Left ventricle myocardium inferior (tissue), 1 donor: ENCODE data around the gene SASH1. TPM values are rescaled to one million over a fixed set of nuclear protein-coding genes. Genes with fewer than 3 reads are reported as not detected.

Source experiments
- DNase-seq: peaks from one replicate; pipeline ENCODE4 v3.0.0-alpha.2; 2020
- H3K27ac ChIP-seq: fragments of 200-600 bp; replicated peaks from 2 replicates; pipeline ENCODE4 v1.8.0; 2021
- H3K27me3 ChIP-seq: fragments of 200-600 bp; 2 replicates; pipeline ENCODE4 v1.8.0; 2021; ENCODE audit warnings: low read depth
- H3K36me3 ChIP-seq: fragments of 200-600 bp; 2 replicates; pipeline ENCODE4 v1.8.0; 2021
- H3K4me1 ChIP-seq: fragments of 200-600 bp; 2 replicates; pipeline ENCODE4 v1.8.0; 2021
- H3K4me3 ChIP-seq: fragments of 200-600 bp; 2 replicates; pipeline ENCODE4 v1.8.0; 2021; ENCODE audit warnings: mild to moderate bottlenecking, moderate library complexity
- H3K9me3 ChIP-seq: fragments of 200-600 bp; replicated peaks from 2 replicates; pipeline ENCODE4 v1.8.0; 2021
- CTCF ChIP-seq: fragments of 200-600 bp; IDR thresholded peaks from 2 replicates; pipeline ENCODE4 v1.8.0; 2021; ENCODE audit warnings: antibody characterized with exemption, mild to moderate bottlenecking, borderline replicate concordance
- intact Hi-C: fragments of 100-400 bp; cut with micrococcal nuclease; formaldehyde crosslinking; loops from one replicate; pipeline ENCODE4 v1.11.0; 2022
- total RNA-seq: library from RNA; stranded (reverse); fragmentation: NEBNext Ultra II Directional; extraction: Animal tissue kit (Norgen Biotek cat#: 25700); gene quantifications from one replicate; pipeline ENCODE4 v1.2.1, GENCODE V29; 2021
- donor health status: DM: no; HTN: yes; CAD: no; lungs with severe emphysema.

The SASH1 gene
- total RNA-seq, 1 donor from 2014 or later = 22.5 TPM

- Histone ChIP-seq H3K36me3 (no peaks in the 10 kb centered on the region), H3K27ac (no peak overlapping the region), H3K27me3 (no peaks in the 10 kb centered on the region), H3K9me3 (no peaks in the 10 kb centered on the region), H3K4me3 (no peak overlapping the region), H3K4me1 (peaks cover 10% of the 10 kb centered on the region)
- DNase-seq = no peak
- intact Hi-C loops = no loop called here
- TF ChIP-seq CTCF = no peak
Observed at GRCh38 chr6:148298683-148299082, 44.0 kb upstream of the SASH1 start.

- Histone ChIP-seq H3K27ac (no peak overlapping the region), H3K36me3 (no peaks in the 10 kb centered on the region), H3K4me1 (peaks cover 9% of the 10 kb centered on the region), H3K4me3 (no peak overlapping the region), H3K9me3 (no peaks in the 10 kb centered on the region), H3K27me3 (no peaks in the 10 kb centered on the region)
- intact Hi-C loops = no loop called here
- no peak for DNase-seq
- no peak for TF ChIP-seq CTCF
Observed at GRCh38 chr6:148303616-148304015, 39.0 kb upstream of the SASH1 start.

- DNase-seq = no peak
- TF ChIP-seq CTCF = no peak
- H3K27me3 ChIP-seq = no peaks in the 10 kb centered on the region
- peaks cover 9% of the 10 kb centered on the region for H3K4me1 ChIP-seq
- H3K9me3 ChIP-seq = no peaks in the 10 kb centered on the region
- H3K4me3 ChIP-seq = no peak overlapping the region
- no peaks in the 10 kb centered on the region for H3K36me3 ChIP-seq
- intact Hi-C loops = no loop called here
- peak overlapping the region; percentile 59 for H3K27ac ChIP-seq
Observed at GRCh38 chr6:148304976-148305375, 37.7 kb upstream of the SASH1 start.

GRCh38 chr6:148306286-148306685, 36.4 kb upstream of the SASH1 start:
- Histone ChIP-seq H3K36me3 (no peaks in the 10 kb centered on the region), H3K4me3 (no peak overlapping the region), H3K27me3 (no peaks in the 10 kb centered on the region), H3K27ac (no peak overlapping the region), H3K9me3 (no peaks in the 10 kb centered on the region), H3K4me1 (peaks cover 9% of the 10 kb centered on the region)
- no peak for TF ChIP-seq CTCF
- no peak for DNase-seq
- intact Hi-C loops = no loop called here

- Histone ChIP-seq H3K9me3 (no peaks in the 10 kb centered on the region), H3K36me3 (no peaks in the 10 kb centered on the region), H3K4me1 (peaks cover 9% of the 10 kb centered on the region), H3K27ac (no peak overlapping the region), H3K4me3 (no peak overlapping the region), H3K27me3 (no peaks in the 10 kb centered on the region)
- intact Hi-C loops = no loop called here
- DNase-seq = no peak
- no peak for TF ChIP-seq CTCF
Observed at GRCh38 chr6:148307405-148307804, 35.2 kb upstream of the SASH1 start.

GRCh38 chr6:148309301-148309700, 33.3 kb upstream of the SASH1 start:
- no peaks in the 10 kb centered on the region for H3K27me3 ChIP-seq
- TF ChIP-seq CTCF = no peak
- H3K4me3 ChIP-seq = no peak overlapping the region
- DNase-seq = no peak
- H3K36me3 ChIP-seq = no peaks in the 10 kb centered on the region
- peaks cover 9% of the 10 kb centered on the region for H3K4me1 ChIP-seq
- H3K9me3 ChIP-seq = no peaks in the 10 kb centered on the region
- intact Hi-C loops = no loop called here
- H3K27ac ChIP-seq = no peak overlapping the region
